Right lobe of liver (tissue), 4 donors: ENCODE measurements around the gene CST6.

ENCODE experiments used
- CTCF ChIP-seq, 4 donors: fragments of 200-600 bp in 3 of 4; fragments of 450-650 bp in 1 of 4; IDR thresholded peaks; one replicate each; pipeline versions ENCODE4 v1.5.1 to v1.8.0; 2016 to 2022; ENCODE audit warnings: antibody characterized with exemption in 4 of 4, mild to moderate bottlenecking in 2 of 4
- POLR2A ChIP-seq: fragments of 450-650 bp; IDR thresholded peaks from one replicate; pipeline ENCODE4 v1.6.1; 2017; ENCODE audit warnings: antibody characterized with exemption, mild to moderate bottlenecking
- donor health status: DM: no; HTN: no; CAD: no.
- donor health status: DM: no; HTN: no; CAD: no.
- donor health status: DM: no; HTN: yes; CAD: no.

GRCh38 chr11:65968600-65969482 lies 43.0 kb upstream of the CST6 start:
- no peak for TF ChIP-seq CTCF (IDR thresholded peaks at IDR 0.05)
- no peak for TF ChIP-seq POLR2A
